A549 (cell line): Measurements from ENCODE around the gene SLC25A19. TPM values are rescaled to one million over a fixed set of nuclear protein-coding genes. Genes with fewer than 3 reads are reported as not detected.

Experiments
- ATAC-seq, 2 experiments: fragments of 200-7000 bp in 1 of 2; fragments of >200 bp in 1 of 2; cut with Nextera tagmentation in 1 of 2; cut with Tn5 transposase in 1 of 2; 3 replicates each; pipeline versions ENCODE4 v1.8.0 to v1.9.1; 2018 to 2020; ENCODE audit warnings: mild to moderate bottlenecking in 1 of 2, moderate library complexity in 1 of 2
- CTCF ChIA-PET: fragments of 300-600 bp; sonication (Branson Sonifier 250); formaldehyde crosslinking; extraction: SDS; loops from one replicate; lab custom pipeline; 2021; ENCODE audit warnings: antibody characterized with exemption, inconsistent platforms; lab: Yijun Ruan, JAX
- POLR2A ChIA-PET: fragments of 350-600 bp; formaldehyde crosslinking; extraction: SDS; loops from one replicate; lab custom pipeline; 2021; ENCODE audit warnings: antibody characterized with exemption, inconsistent platforms; lab: Yijun Ruan, JAX
- DNase-seq, 2 experiments: peaks; one replicate each; pipeline versions ENCODE4 v3.0.0 to v3.0.0-alpha.2; 2011 to 2016; ENCODE audit warnings: low read depth in 1 of 2, low spot score in 1 of 2
- FAIRE-seq: peaks from 2 replicates; lab custom pipeline; 2011; peaks lifted over from hg19 to GRCh38; lab: Jason Lieb, UNC
- H3K27ac ChIP-seq, 2 experiments: fragments of >200 bp; sonication (Bioruptor Twin); formaldehyde crosslinking; 3 replicates each; pipeline ENCODE4 v1.5.1; 2016 to 2017
- H3K4me1 ChIP-seq: fragments of >200 bp; sonication (Bioruptor Twin); formaldehyde crosslinking; 3 replicates; pipeline ENCODE4 v1.6.1; 2016
- H3K4me2 ChIP-seq: fragments of >200 bp; sonication (Bioruptor Twin); formaldehyde crosslinking; 3 replicates; pipeline ENCODE4 v1.6.1; 2016
- H3K4me3 ChIP-seq: fragments of >200 bp; sonication (Bioruptor Twin); formaldehyde crosslinking; 3 replicates; pipeline ENCODE4 v1.5.1; 2016
- H3K9me3 ChIP-seq: fragments of >200 bp; sonication (Bioruptor Twin); formaldehyde crosslinking; 3 replicates; pipeline ENCODE4 v1.6.1; 2016
- BHLHE40 ChIP-seq: IDR thresholded peaks from 2 replicates; pipeline ENCODE4 v1.6.1; 2012; ENCODE audit warnings: low read depth, low read length, inconsistent platforms
- CBX2 ChIP-seq: fragments of 200-600 bp; sonication (generic); IDR thresholded peaks from 2 replicates; pipeline ENCODE4 v1.6.1; 2016; ENCODE audit warnings: low read depth, mild to moderate bottlenecking, borderline replicate concordance
- CHD2 ChIP-seq: fragments of 150-350 bp; IDR thresholded peaks from 2 replicates; pipeline ENCODE4 v1.6.1; 2014; ENCODE audit warnings: low read length; ENCODE audit not compliant: partially characterized antibody
- ELK1 ChIP-seq: fragments of 150-350 bp; IDR thresholded peaks from 2 replicates; pipeline ENCODE4 v1.6.1; 2014; ENCODE audit warnings: low read depth, mild to moderate bottlenecking, low read length
- FOSB ChIP-seq: fragments of 250-450 bp; sonication (Bioruptor Pico); IDR thresholded peaks from 2 replicates; pipeline ENCODE4 v1.5.0; 2020; ENCODE audit warnings: mild to moderate bottlenecking, moderate library complexity
- GATA3 ChIP-seq: IDR thresholded peaks from 2 replicates; pipeline ENCODE4 v1.6.1; 2012; ENCODE audit warnings: borderline replicate concordance
- HEYL ChIP-seq: fragments of 250-450 bp; sonication (Bioruptor Pico); IDR thresholded peaks from 2 replicates; pipeline ENCODE4 v1.8.0; 2021; ENCODE audit warnings: mild to moderate bottlenecking, moderate library complexity
- HOXA7 ChIP-seq: fragments of 250-450 bp; sonication (Bioruptor Pico); IDR thresholded peaks from 2 replicates; pipeline ENCODE4 v1.5.0; 2020; ENCODE audit warnings: mild to moderate bottlenecking, moderate library complexity
- HOXB5 ChIP-seq: fragments of 250-450 bp; sonication (Bioruptor Pico); IDR thresholded peaks from 2 replicates; pipeline ENCODE4 v1.5.0; 2020; ENCODE audit warnings: mild to moderate bottlenecking, moderate library complexity
- JUN ChIP-seq, 2 experiments: fragments of >200 bp; sonication (Bioruptor Twin); formaldehyde crosslinking; IDR thresholded peaks; 2 replicates in 1 of 2; 3 replicates in 1 of 2; pipeline ENCODE4 v1.6.1; 2016 to 2017
- JUNB ChIP-seq: fragments of >200 bp; sonication (Bioruptor Twin); formaldehyde crosslinking; IDR thresholded peaks from 2 replicates; pipeline ENCODE4 v1.6.1; 2016
- KDM5A ChIP-seq: fragments of 200-600 bp; sonication (generic); IDR thresholded peaks from 2 replicates; pipeline ENCODE4 v1.6.1; 2016; ENCODE audit warnings: antibody characterized with exemption, mild to moderate bottlenecking
- MAFK ChIP-seq: fragments of 450-650 bp; IDR thresholded peaks from 2 replicates; pipeline ENCODE4 v1.6.1; 2014; ENCODE audit not compliant: partially characterized antibody
- MAX ChIP-seq: IDR thresholded peaks from 2 replicates; pipeline ENCODE4 v1.6.1; 2012
- MYC ChIP-seq: IDR thresholded peaks from 2 replicates; pipeline ENCODE4 v1.6.1; 2012; ENCODE audit warnings: mild to moderate bottlenecking, inconsistent platforms, low read length, improper control_type of control experiment, borderline replicate concordance
- NFE2L2 ChIP-seq: fragments of 150-350 bp; conservative IDR thresholded peaks from 2 replicates; pipeline ENCODE4 v1.6.1; 2014; ENCODE audit warnings: low read length
- NR3C1 ChIP-seq: fragments of >200 bp; sonication (Bioruptor Twin); formaldehyde crosslinking; IDR thresholded peaks from 3 replicates; pipeline ENCODE4 v1.6.1; 2017
- PHF8 ChIP-seq: fragments of 200-600 bp; sonication (generic); IDR thresholded peaks from 2 replicates; pipeline ENCODE4 v1.6.1; 2016; ENCODE audit warnings: low read depth, mild to moderate bottlenecking, antibody characterized with exemption, moderate library complexity, borderline replicate concordance
- RAD21 ChIP-seq, 2 experiments: fragments of >200 bp in 1 of 2; sonication (Bioruptor Twin) in 1 of 2; formaldehyde crosslinking in 1 of 2; IDR thresholded peaks in 1 of 2; conservative IDR thresholded peaks in 1 of 2; 2 replicates in 1 of 2; 3 replicates in 1 of 2; pipeline ENCODE4 v1.6.1; 2012 to 2018; ENCODE audit warnings: inconsistent platforms in 1 of 2
- RFX5 ChIP-seq: fragments of 450-650 bp; IDR thresholded peaks from 2 replicates; pipeline ENCODE4 v1.7.1; 2014; ENCODE audit warnings: antibody characterized with exemption, mild to moderate bottlenecking, moderate library complexity
- SMC3 ChIP-seq: fragments of >200 bp; sonication (Bioruptor Twin); formaldehyde crosslinking; IDR thresholded peaks from 3 replicates; pipeline ENCODE4 v1.6.1; 2018; ENCODE audit warnings: inconsistent platforms
- TP53 ChIP-seq: fragments of 250-450 bp; sonication (Bioruptor Pico); IDR thresholded peaks from 2 replicates; pipeline ENCODE4 v1.5.0; 2021; ENCODE audit warnings: mild to moderate bottlenecking, moderate library complexity
- ZC3H11A ChIP-seq: fragments of 450-650 bp; IDR thresholded peaks from 2 replicates; pipeline ENCODE4 v1.6.1; 2014; ENCODE audit warnings: antibody characterized with exemption, mild to moderate bottlenecking
- ZFP36 ChIP-seq: fragments of 450-650 bp; IDR thresholded peaks from 2 replicates; pipeline ENCODE4 v1.6.1; 2014; ENCODE audit warnings: borderline replicate concordance; ENCODE audit not compliant: partially characterized antibody
- ZNF302 ChIP-seq: fragments of 250-450 bp; sonication (Bioruptor Pico); IDR thresholded peaks from 2 replicates; pipeline ENCODE4 v1.9.0; 2021; ENCODE audit warnings: inconsistent platforms, mild to moderate bottlenecking, moderate library complexity
- WGBS: methylation state at CpG from one replicate; pipeline ENCODE4 v1.1.6; 2017; ENCODE audit errors: missing lambda C conversion rate; 5-methylcytosine and 5-hydroxymethylcytosine counted together
- polyA plus RNA-seq, 4 experiments: library from polyadenylated mRNA; depleted of rRNA in 3 of 4; stranded (reverse); fragments of >200 nt; fragmentation: RNase III in 1 of 4; extraction: RNeasy Plus Mini Kit Qiagen cat#74134 plus additional on column Dnase treatment in 1 of 4; gene quantifications; 2 replicates in 3 of 4; 3 replicates in 1 of 4; pipeline ENCODE4 v1.2.3, GENCODE V29; 2011 to 2017
- TF ChIP-seq, protein P1 (sequence below): fragments of >200 bp; sonication (Bioruptor Twin); formaldehyde crosslinking; IDR thresholded peaks from 3 replicates; pipeline ENCODE4 v1.5.1; 2016
- TF ChIP-seq, protein P2 (sequence below): fragments of 250-450 bp; sonication (Bioruptor Pico); IDR thresholded peaks from 2 replicates; pipeline ENCODE4 v1.5.0; 2020; ENCODE audit warnings: low read depth, mild to moderate bottlenecking, moderate library complexity
- TF ChIP-seq, protein P3 (sequence below): fragments of 450-650 bp; IDR thresholded peaks from 2 replicates; pipeline ENCODE4 v1.6.1; 2014; ENCODE audit warnings: antibody characterized with exemption

The SLC25A19 gene
- polyA plus RNA-seq, 2 of the 4 experiments (the other 2 are of a cell fraction), result 14.9 to 15.3 TPM

DNA sequence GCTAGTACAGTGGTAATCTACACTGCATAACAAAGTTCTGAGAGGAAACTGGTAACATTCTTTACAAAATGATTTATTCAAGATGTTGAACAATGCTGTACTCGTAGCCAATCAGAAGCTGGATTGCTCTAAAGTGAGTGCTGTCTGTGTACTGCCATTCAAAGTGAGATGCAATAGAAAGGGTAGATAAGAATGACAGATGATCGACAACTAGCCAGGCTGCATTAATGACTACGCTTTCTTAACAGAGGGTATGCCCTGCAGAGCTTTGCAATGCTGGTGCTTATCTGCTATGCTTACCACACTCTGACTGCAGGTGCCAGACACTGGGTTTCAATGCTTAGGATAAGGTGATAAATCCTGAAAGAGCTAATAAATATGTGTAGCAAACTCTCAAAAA is 46.1 kb upstream of the SLC25A19 start:
- H3K27ac ChIP-seq, result no peak overlapping the region
- TF ChIP-seq TP53 (CRISPR knock-in tag) (no peak), NFE2L2 (no peak), ZFP36 (no peak), JUNB (no peak), JUN (IDR thresholded peaks at IDR 0.05) (no peak), NR3C1 (no peak), CBX2 (no peak)
- DNase-seq (no peak), ATAC-seq (no peak), FAIRE-seq (no peak)
- no peaks in the 10 kb centered on the region for H3K9me3 ChIP-seq
- no peak overlapping the region for H3K4me2 ChIP-seq
- H3K4me3 ChIP-seq, result no peak overlapping the region
- POLR2A ChIA-PET, result no interaction called here
- WGBS, result 84% methylated on average over 3 of the region's 3 CpGs
- CTCF ChIA-PET, result interaction anchor here (0.7 to 4.6 kb wide), 9 partner anchors 8 to 73 kb away, joined by 3 to 31 read pairs (median 5); no protein-coding TSS in a partner anchor
- no peaks in the 10 kb centered on the region for H3K4me1 ChIP-seq

- ChIA-PET POLR2A (no interaction called here), CTCF (interaction anchor here (0.7 to 4.6 kb wide), 6 partner anchors 9 to 44 kb away, joined by 3 to 31 read pairs (median 6); no protein-coding TSS in a partner anchor)
- no peak for FAIRE-seq
- TF ChIP-seq JUN (IDR thresholded peaks at IDR 0.05) (no peak), ZC3H11A (no peak), BHLHE40 (no peak), HOXA7 (CRISPR knock-in tag) (no peak), SMC3 (no peak), ELK1 (no peak), MAX (no peak), GATA3 (no peak), MAFK (no peak), HOXB5 (CRISPR knock-in tag) (no peak), HEYL (no peak)
- TF ChIP-seq, protein P1, sequence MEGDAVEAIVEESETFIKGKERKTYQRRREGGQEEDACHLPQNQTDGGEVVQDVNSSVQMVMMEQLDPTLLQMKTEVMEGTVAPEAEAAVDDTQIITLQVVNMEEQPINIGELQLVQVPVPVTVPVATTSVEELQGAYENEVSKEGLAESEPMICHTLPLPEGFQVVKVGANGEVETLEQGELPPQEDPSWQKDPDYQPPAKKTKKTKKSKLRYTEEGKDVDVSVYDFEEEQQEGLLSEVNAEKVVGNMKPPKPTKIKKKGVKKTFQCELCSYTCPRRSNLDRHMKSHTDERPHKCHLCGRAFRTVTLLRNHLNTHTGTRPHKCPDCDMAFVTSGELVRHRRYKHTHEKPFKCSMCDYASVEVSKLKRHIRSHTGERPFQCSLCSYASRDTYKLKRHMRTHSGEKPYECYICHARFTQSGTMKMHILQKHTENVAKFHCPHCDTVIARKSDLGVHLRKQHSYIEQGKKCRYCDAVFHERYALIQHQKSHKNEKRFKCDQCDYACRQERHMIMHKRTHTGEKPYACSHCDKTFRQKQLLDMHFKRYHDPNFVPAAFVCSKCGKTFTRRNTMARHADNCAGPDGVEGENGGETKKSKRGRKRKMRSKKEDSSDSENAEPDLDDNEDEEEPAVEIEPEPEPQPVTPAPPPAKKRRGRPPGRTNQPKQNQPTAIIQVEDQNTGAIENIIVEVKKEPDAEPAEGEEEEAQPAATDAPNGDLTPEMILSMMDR, result no peak
- TF ChIP-seq, protein P2, sequence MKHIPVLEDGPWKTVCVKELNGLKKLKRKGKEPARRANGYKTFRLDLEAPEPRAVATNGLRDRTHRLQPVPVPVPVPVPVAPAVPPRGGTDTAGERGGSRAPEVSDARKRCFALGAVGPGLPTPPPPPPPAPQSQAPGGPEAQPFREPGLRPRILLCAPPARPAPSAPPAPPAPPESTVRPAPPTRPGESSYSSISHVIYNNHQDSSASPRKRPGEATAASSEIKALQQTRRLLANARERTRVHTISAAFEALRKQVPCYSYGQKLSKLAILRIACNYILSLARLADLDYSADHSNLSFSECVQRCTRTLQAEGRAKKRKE, result no peak
- TF ChIP-seq, protein P3, sequence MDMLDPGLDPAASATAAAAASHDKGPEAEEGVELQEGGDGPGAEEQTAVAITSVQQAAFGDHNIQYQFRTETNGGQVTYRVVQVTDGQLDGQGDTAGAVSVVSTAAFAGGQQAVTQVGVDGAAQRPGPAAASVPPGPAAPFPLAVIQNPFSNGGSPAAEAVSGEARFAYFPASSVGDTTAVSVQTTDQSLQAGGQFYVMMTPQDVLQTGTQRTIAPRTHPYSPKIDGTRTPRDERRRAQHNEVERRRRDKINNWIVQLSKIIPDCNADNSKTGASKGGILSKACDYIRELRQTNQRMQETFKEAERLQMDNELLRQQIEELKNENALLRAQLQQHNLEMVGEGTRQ, result no peak
- H3K4me2 ChIP-seq, result no peak overlapping the region
- ATAC-seq, result no peak
- H3K9me3 ChIP-seq, result no peaks in the 10 kb centered on the region
- no peak for DNase-seq
- no peak overlapping the region for H3K4me3 ChIP-seq
- 98% methylated on average over 3 of the region's 3 CpGs for WGBS
- H3K27ac ChIP-seq, result no peak overlapping the region
- no peaks in the 10 kb centered on the region for H3K4me1 ChIP-seq
These were observed 45.5 kb upstream of the SLC25A19 start for GRCh38 chr17:75334723-75335122.

DNA sequence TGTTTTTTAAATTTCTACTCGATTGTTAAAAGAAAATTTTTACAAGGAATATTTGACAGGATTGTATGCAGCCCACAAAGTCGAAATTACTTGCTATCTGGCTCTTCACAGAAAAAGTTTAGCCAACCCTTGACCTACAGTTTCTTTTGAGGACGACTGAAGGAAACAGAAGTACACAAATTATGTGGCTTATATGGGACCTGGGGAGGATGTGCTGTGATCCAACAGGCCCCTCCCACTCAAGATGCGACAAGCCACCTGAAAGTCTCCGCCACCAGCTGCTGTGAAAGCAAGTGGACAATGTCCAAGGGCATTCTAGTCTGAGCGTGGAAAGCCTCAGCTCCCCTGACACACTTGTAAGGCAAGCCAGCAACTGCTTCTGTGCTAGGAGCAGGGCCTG is 42.4 kb upstream of the SLC25A19 start:
- FAIRE-seq, result no peak
- POLR2A ChIA-PET, result no interaction called here
- TF ChIP-seq ZC3H11A, result no peak
- TF ChIP-seq, protein P1, result no peak
- no peak for TF ChIP-seq RFX5
- TF ChIP-seq CHD2, result no peak
- TF ChIP-seq PHF8, result no peak
- no peak for TF ChIP-seq FOSB (CRISPR knock-in tag)
- TF ChIP-seq RAD21 (conservative IDR thresholded peaks at IDR 0.05 in 1 of 2, IDR thresholded peaks at IDR 0.05 in 1 of 2), result no peak
- TF ChIP-seq MYC, result no peak
- no peak for TF ChIP-seq HEYL
- TF ChIP-seq KDM5A, result no peak
- TF ChIP-seq HOXA7 (CRISPR knock-in tag), result no peak
- no peak for TF ChIP-seq ZNF302

More for the DNA sequence above, 42.4 kb upstream of the SLC25A19 start:
- WGBS, result 86% methylated on average over 6 of the region's 6 CpGs
- ATAC-seq (no peak), DNase-seq (no peak)
- CTCF ChIA-PET, result interaction anchor here (1.2 to 3.0 kb wide), 6 partner anchors 9 to 63 kb away, joined by 4 to 15 read pairs (median 6); no protein-coding TSS in a partner anchor
- H3K4me2 ChIP-seq, result no peak overlapping the region
- no peak overlapping the region for H3K27ac ChIP-seq
- no peaks in the 10 kb centered on the region for H3K4me1 ChIP-seq
- no peaks in the 10 kb centered on the region for H3K9me3 ChIP-seq
- no peak overlapping the region for H3K4me3 ChIP-seq
